Measurements from ENCODE around the gene B4GALT1.

- TF ChIP-seq CTCF (IDR thresholded peaks at IDR 0.05) (no peak), POLR2AphosphoS5 (IDR thresholded peaks at IDR 0.05) (no peak)
Measured at GRCh38 chr9:33146298-33146697, 20.8 kb downstream of the B4GALT1 start.

Measured in sigmoid colon (tissue), 4 donors.